T-cell (primary cell): Measurements from ENCODE around the gene PITPNC1. TPM values are rescaled to one million over a fixed set of nuclear protein-coding genes. Genes with fewer than 3 reads are reported as not detected.
"Not testable (repeated sequence)": the region's sequence is repeated elsewhere in the genome, so short reads cannot be mapped to it uniquely, and the experiment has no call there.

ENCODE experiments used
- ATAC-seq, 4 experiments: fragments of 200-7000 bp in 3 of 4; fragments of 150-1000 bp in 1 of 4; cut with Tn5 transposase; replicated peaks in 1 of 4; 1 replicate in 3 of 4; 2 replicates in 1 of 4; pipeline ENCODE4 v1.10.0; 2021; ENCODE audit warnings: moderate library complexity in 3 of 4, mild to moderate bottlenecking in 2 of 4, moderate number of reproducible peaks in 1 of 4
- CTCF ChIA-PET, 2 donors: fragments of 300-600 bp; sonication (Branson Sonifier 250); formaldehyde crosslinking; loops; one replicate each; lab custom pipeline; 2022; ENCODE audit warnings: antibody characterized with exemption in 2 of 2; lab: Charles Lee
- POLR2A ChIA-PET, 2 donors: fragments of 300-600 bp; sonication (Branson Sonifier 250); formaldehyde crosslinking; loops; one replicate each; lab custom pipeline; 2022; ENCODE audit warnings: antibody characterized with exemption in 2 of 2; lab: Charles Lee
- DNase-seq, 35 experiments: peaks; one replicate each; pipeline versions ENCODE4 v3.0.0 to v3.0.0-alpha.2; 2013 to 2023
- H3K27ac ChIP-seq: one replicate; pipeline ENCODE4 v1.5.1; 2013; ENCODE audit warnings: low read length
- H3K27me3 ChIP-seq, 2 experiments: replicated peaks in 1 of 2; 1 replicate in 1 of 2; 2 replicates in 1 of 2; pipeline versions ENCODE4 v1.6.1 to v1.7.0; 2013; ENCODE audit warnings: low read length in 1 of 2, mixed read lengths in 1 of 2; ENCODE audit not compliant: control insufficient read depth in 2 of 2, insufficient read depth in 2 of 2; ENCODE audit errors: extremely low read depth in 1 of 2
- H3K36me3 ChIP-seq, 2 donors: 1 replicate in 1 of 2; 2 replicates in 1 of 2; pipeline versions ENCODE4 v1.6.1 to v1.7.0; 2013; ENCODE audit warnings: low read length in 1 of 2; ENCODE audit not compliant: control insufficient read depth in 2 of 2, insufficient read depth in 1 of 2; ENCODE audit errors: extremely low read depth in 1 of 2
- H3K4me1 ChIP-seq, 2 experiments: 1 replicate in 1 of 2; 2 replicates in 1 of 2; pipeline versions ENCODE4 v1.6.1 to v1.7.0; 2013; ENCODE audit warnings: low read length in 2 of 2, mixed read lengths in 1 of 2; ENCODE audit not compliant: insufficient read depth in 2 of 2, control insufficient read depth in 1 of 2; ENCODE audit errors: extremely low read depth in 1 of 2
- H3K4me3 ChIP-seq, 2 donors: 1 replicate in 1 of 2; 2 replicates in 1 of 2; pipeline versions ENCODE4 v1.5.1 to v1.7.0; 2013; ENCODE audit warnings: mild to moderate bottlenecking in 2 of 2, low read length in 1 of 2, moderate library complexity in 1 of 2; ENCODE audit not compliant: control insufficient read depth in 1 of 2; ENCODE audit errors: extremely low read depth in 1 of 2
- H3K9me3 ChIP-seq: 2 replicates; pipeline ENCODE4 v1.7.0; 2013
- H3K27ac Mint-ChIP-seq, 2 donors: one replicate each; pipeline ENCODE4 v1.8.0; 2020 to 2021; ENCODE audit warnings: mild to moderate bottlenecking in 2 of 2, mixed read lengths in 2 of 2
- H3K27me3 Mint-ChIP-seq, 2 donors: one replicate each; pipeline ENCODE4 v1.8.0; 2021 to 2022; ENCODE audit warnings: mixed read lengths in 2 of 2
- H3K36me3 Mint-ChIP-seq: one replicate; pipeline ENCODE4 v1.8.0; 2021; ENCODE audit warnings: mixed read lengths
- H3K4me1 Mint-ChIP-seq, 3 donors: one replicate each; pipeline ENCODE4 v1.8.0; 2020 to 2022; ENCODE audit warnings: mixed read lengths in 3 of 3, mild to moderate bottlenecking in 1 of 3
- H3K4me3 Mint-ChIP-seq, 3 donors: one replicate each; pipeline ENCODE4 v1.8.0; 2020 to 2022; ENCODE audit warnings: mild to moderate bottlenecking in 3 of 3, mixed read lengths in 3 of 3, moderate library complexity in 3 of 3
- H3K9me3 Mint-ChIP-seq, 3 donors: one replicate each; pipeline ENCODE4 v1.8.0; 2020 to 2022; ENCODE audit warnings: mixed read lengths in 3 of 3
- WGBS: methylation state at CpG from one replicate; pipeline ENCODE4 v1.1.5; 2013; ENCODE audit warnings: missing lambda C conversion rate; ENCODE audit not compliant: insufficient coverage; 5-methylcytosine and 5-hydroxymethylcytosine counted together
- total RNA-seq, 35 experiments: library from RNA in 6 of 35; stranded (reverse) in 6 of 35; fragments of 120-200 nt in 1 of 35; gene quantifications; one replicate each; pipeline versions ENCODE4 v1.2.1 to v1.2.4 and lab custom pipeline; 2013 to 2026

Gene PITPNC1
- total RNA-seq, 5 donors from 2014 or later (not counting 1 experiment from before 2014, with no cell fraction given), result 82.6 to 132 (median 111) TPM

DNA sequence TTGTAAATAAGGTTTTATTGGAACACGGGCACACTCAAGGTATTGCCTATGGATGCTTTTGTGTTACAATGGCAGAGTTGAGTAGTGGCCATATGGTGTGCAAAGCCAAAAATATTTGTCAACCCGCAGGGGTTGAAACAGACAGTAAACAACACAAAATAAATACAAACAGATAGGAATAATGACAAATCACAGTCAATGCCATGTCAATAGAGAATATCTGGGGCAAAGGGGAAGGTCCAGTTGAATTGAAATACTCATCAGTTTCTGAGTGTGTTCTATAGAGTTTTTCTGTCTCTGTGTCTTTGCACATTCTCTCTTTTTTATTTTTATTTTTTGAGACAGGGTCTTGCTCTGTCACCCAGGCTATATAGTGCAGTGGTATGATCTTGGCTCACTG lies 37.5 kb downstream of the PITPNC1 start:
- H3K36me3 ChIP-seq, result peaks cover 0 to 3% of the 10 kb centered on the region in 2 donors
- Mint-ChIP-seq H3K9me3 (peaks cover 0 to 7% (median 0%) of the 10 kb centered on the region in 3 donors), H3K27ac (peak overlapping the region; percentile 50 to 69), H3K4me1 (peaks cover 82 to 94% (median 88%) of the 10 kb centered on the region in 3 donors), H3K4me3 (no peak overlapping the region), H3K36me3 (peaks cover 35% of the 10 kb centered on the region), H3K27me3 (no peaks in the 10 kb centered on the region)
- no peaks in the 10 kb centered on the region for H3K27me3 ChIP-seq
- ChIA-PET POLR2A (no interaction called here), CTCF (no interaction called here)
- DNase-seq (no peak), ATAC-seq (no peak)
- H3K9me3 ChIP-seq, result no peaks in the 10 kb centered on the region
- no peak overlapping the region for H3K27ac ChIP-seq
- H3K4me3 ChIP-seq, result no peak overlapping the region
- no CpG with 5 or more reads among the region's 2 CpGs for WGBS
- H3K4me1 ChIP-seq, result peaks cover 3 to 45% of the 10 kb centered on the region in 2 experiments

DNA sequence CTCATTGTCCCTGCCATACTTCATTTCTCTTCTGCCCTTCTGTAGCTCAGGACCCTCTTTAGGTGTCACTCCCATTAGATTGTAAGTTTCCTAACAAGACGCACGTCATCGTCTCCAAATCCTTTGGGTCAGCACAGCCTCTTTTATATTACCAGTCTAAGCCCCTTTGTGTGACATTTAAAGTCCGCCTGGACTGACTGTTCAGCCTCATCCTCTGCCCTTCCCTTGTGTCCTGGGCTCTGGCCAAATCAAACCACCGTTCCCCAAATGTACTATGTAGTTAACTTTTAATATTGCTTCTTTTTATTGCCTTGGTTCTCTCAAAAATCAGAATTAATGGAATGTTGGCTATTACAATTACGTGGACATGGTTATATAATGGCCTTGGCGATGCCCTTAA lies 38.2 kb downstream of the PITPNC1 start:
- DNase-seq (no peak), ATAC-seq (no peak)
- Mint-ChIP-seq H3K27ac (peak overlapping the region; percentile 50), H3K4me3 (no peak overlapping the region), H3K9me3 (peaks cover 0 to 7% (median 0%) of the 10 kb centered on the region in 3 donors), H3K27me3 (no peaks in the 10 kb centered on the region), H3K36me3 (peaks cover 32% of the 10 kb centered on the region), H3K4me1 (peaks cover 85 to 94% (median 91%) of the 10 kb centered on the region in 3 donors)
- no peaks in the 10 kb centered on the region for H3K27me3 ChIP-seq
- no peak overlapping the region for H3K4me3 ChIP-seq
- ChIA-PET CTCF (interaction anchor here in 1 of 2 donors (0.5 kb wide), 1 partner anchor 37 kb away, joined by 3 read pairs; no protein-coding TSS in a partner anchor), POLR2A (interaction anchor here in 1 of 2 donors (0.6 kb wide), 1 partner anchor 64 kb away, joined by 3 read pairs; no protein-coding TSS in a partner anchor)
- 95% methylated on average over 3 of the region's 7 CpGs for WGBS
- peaks cover 8 to 51% of the 10 kb centered on the region in 2 experiments for H3K4me1 ChIP-seq
- no peak overlapping the region for H3K27ac ChIP-seq
- no peaks in the 10 kb centered on the region for H3K9me3 ChIP-seq
- peaks cover 0 to 3% of the 10 kb centered on the region in 2 donors for H3K36me3 ChIP-seq

DNA sequence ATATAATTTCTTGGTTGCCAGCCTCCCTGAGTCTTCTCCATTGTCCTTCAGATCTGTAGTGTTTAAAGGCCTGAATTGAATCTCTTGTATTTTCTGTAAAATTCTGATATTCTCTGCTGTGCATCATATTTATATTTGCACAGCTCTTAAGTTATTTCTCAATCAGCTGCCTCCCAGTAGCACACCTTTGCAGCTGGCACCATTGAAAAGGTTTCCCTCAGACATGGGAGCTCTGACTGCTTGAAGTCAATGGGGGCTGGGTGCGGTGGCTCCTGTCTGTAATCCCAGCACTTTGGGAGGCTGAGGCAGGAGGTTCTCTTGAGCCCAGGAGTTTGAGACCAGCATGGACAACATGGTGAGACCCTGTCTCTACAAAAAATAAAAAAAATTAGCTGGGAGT lies 40.4 kb downstream of the PITPNC1 start:
- H3K4me1 Mint-ChIP-seq, result peaks cover 87 to 95% (median 92%) of the 10 kb centered on the region in 3 donors
- Histone ChIP-seq H3K9me3 (no peaks in the 10 kb centered on the region), H3K27me3 (no peaks in the 10 kb centered on the region), H3K36me3 (peaks cover 0 to 3% of the 10 kb centered on the region in 2 donors), H3K4me3 (no peak overlapping the region), H3K4me1 (peaks cover 27 to 55% of the 10 kb centered on the region in 2 experiments), H3K27ac (no peak overlapping the region)
- no peak for ATAC-seq
- peak overlapping the region; percentile 79 to 89 for H3K27ac Mint-ChIP-seq
- 100% methylated on average over 1 of the region's 1 CpG for WGBS
- peaks cover 0 to 7% (median 0%) of the 10 kb centered on the region in 3 donors for H3K9me3 Mint-ChIP-seq
- H3K36me3 Mint-ChIP-seq, result peaks cover 32% of the 10 kb centered on the region
- H3K4me3 Mint-ChIP-seq, result no peak overlapping the region
- POLR2A ChIA-PET, result interaction anchor here in 1 of 2 donors (0.6 kb wide), 1 partner anchor 24 kb away, joined by 3 read pairs; no protein-coding TSS in a partner anchor
- H3K27me3 Mint-ChIP-seq, result no peaks in the 10 kb centered on the region
- CTCF ChIA-PET, result interaction anchor here in 1 of 2 donors (1.1 kb wide), 1 partner anchor 23 kb away, joined by 3 read pairs; no protein-coding TSS in a partner anchor
- DNase-seq, result no peak

DNA sequence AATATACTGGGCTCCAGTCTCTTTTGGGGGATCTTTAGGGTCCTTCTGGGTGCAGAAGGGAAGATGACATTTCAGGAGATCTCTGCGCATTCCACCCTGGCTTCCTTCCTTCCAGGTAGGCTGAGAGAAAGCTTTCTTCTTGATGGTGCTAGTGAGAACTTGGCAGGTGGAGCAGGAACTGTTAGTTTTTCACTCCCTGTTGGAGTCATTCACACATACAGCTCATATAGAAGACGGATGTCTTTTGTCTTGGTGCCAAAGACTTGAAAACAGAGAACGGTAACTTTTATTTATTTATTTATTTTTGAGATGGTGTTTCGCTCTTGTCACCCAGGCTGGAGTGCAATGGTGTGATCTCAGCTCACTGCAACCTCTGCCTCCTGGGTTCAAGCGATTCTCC lies 43.9 kb downstream of the PITPNC1 start:
- Mint-ChIP-seq H3K4me3 (peak overlapping the region; percentile 3 to 67 (median 28)), H3K27ac (peak overlapping the region; percentile 95 to 96), H3K36me3 (peaks cover 26% of the 10 kb centered on the region), H3K27me3 (no peaks in the 10 kb centered on the region), H3K4me1 (peaks cover 91 to 94% (median 94%) of the 10 kb centered on the region in 3 donors), H3K9me3 (no peaks in the 10 kb centered on the region)
- Histone ChIP-seq H3K4me3 (no peak overlapping the region), H3K27me3 (no peaks in the 10 kb centered on the region), H3K27ac (peak overlapping the region; percentile 93), H3K4me1 (peaks cover 51 to 82% of the 10 kb centered on the region in 2 experiments), H3K9me3 (no peaks in the 10 kb centered on the region), H3K36me3 (peaks cover 2 to 3% of the 10 kb centered on the region in 2 donors)
- ChIA-PET POLR2A (interaction anchor here (0.6 to 2.3 kb wide), 6 partner anchors 11 to 54 kb away, joined by 3 to 13 read pairs (median 4); no protein-coding TSS in a partner anchor), CTCF (interaction anchor here in 1 of 2 donors (0.6 to 2.6 kb wide), 3 partner anchors 20 to 57 kb away, joined by 3 to 20 read pairs (median 4); no protein-coding TSS in a partner anchor)
- DNase-seq (no peak), ATAC-seq (no peak)
- WGBS, result no CpG with 5 or more reads among the region's 5 CpGs

DNA sequence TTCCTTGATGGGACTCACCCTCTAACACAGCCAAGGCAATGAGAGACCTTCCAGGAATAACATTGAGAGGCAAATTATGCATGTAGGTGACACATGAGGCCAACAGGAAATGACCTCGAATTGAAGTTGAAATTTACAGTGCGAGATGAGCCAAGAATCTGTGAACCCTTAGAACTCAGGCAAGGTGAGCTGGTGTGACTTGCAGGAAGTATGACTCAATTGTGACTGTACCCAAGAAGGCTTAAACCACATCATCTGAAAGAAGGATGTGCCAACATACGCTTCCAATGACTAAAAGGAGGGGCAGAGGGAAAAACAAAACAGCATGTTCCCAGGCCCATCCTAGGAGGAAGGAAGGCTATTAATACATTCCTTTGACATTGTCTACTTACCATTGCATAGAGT lies 44.8 kb downstream of the PITPNC1 start:
- no peak overlapping the region for H3K4me3 ChIP-seq
- Mint-ChIP-seq H3K36me3 (peaks cover 30% of the 10 kb centered on the region), H3K9me3 (no peaks in the 10 kb centered on the region), H3K4me1 (peaks cover 89 to 94% (median 92%) of the 10 kb centered on the region in 3 donors), H3K27me3 (no peaks in the 10 kb centered on the region), H3K4me3 (peak overlapping the region; percentile 45 to 67 (median 52)), H3K27ac (peak overlapping the region; percentile 95 to 96)
- POLR2A ChIA-PET, result interaction anchor here (0.5 to 2.3 kb wide), 7 partner anchors 10 to 678 kb away, joined by 3 to 13 read pairs (median 8); no protein-coding TSS in a partner anchor
- peak overlapping the region; percentile 93 for H3K27ac ChIP-seq
- peaks cover 2 to 3% of the 10 kb centered on the region in 2 donors for H3K36me3 ChIP-seq
- H3K4me1 ChIP-seq, result peaks cover 52 to 80% of the 10 kb centered on the region in 2 experiments
- DNase-seq (peak in 31 of 35 experiments; percentile 32 to 91 (median 60)), ATAC-seq (peak; percentile 96 to 98 (median 96))
- H3K9me3 ChIP-seq, result no peaks in the 10 kb centered on the region
- 0% methylated on average over 2 of the region's 3 CpGs for WGBS
- H3K27me3 ChIP-seq, result no peaks in the 10 kb centered on the region
- CTCF ChIA-PET, result interaction anchor here in 1 of 2 donors (0.6 to 2.6 kb wide), 8 partner anchors 12 to 56 kb away, joined by 3 to 20 read pairs (median 4); no protein-coding TSS in a partner anchor

DNA sequence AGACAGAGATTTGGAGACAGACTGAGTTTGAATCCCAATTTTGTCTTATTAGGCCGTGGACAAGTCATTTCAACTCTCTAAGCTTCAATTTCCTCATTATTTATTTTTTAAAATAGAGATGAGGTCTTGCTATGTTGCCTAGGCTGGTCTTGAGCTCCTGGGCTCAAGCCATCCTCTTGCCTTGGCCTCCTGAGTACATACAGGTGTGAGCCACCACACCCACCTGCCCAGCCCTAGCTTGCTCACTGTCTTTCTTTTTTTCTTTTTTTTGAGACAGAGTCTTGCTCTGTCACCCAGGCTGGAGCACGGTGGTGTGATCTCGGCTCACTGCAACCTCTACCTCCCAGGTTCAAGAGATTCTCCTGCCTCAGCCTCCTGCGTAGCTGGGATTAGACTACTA lies 45.2 kb downstream of the PITPNC1 start:
- H3K36me3 ChIP-seq, H3K27me3 ChIP-seq, H3K9me3 Mint-ChIP-seq, H3K9me3 ChIP-seq, H3K27me3 Mint-ChIP-seq, H3K4me3 ChIP-seq: not testable (repeated sequence)
- peak overlapping the region; percentile 95 to 96 for H3K27ac Mint-ChIP-seq
- ATAC-seq (peak; percentile 61 to 64 (median 62)), DNase-seq (peak in 7 of 35 experiments; percentile 30 to 58 (median 39))
- CTCF ChIA-PET, result interaction anchor here (0.6 to 2.6 kb wide), 10 partner anchors 10 to 225 kb away, joined by 3 to 20 read pairs (median 4); no protein-coding TSS in a partner anchor
- H3K27ac ChIP-seq, result peak overlapping the region; percentile 93
- POLR2A ChIA-PET, result interaction anchor here (0.5 to 2.3 kb wide), 8 partner anchors 10 to 678 kb away, joined by 3 to 13 read pairs (median 7); no protein-coding TSS in a partner anchor
- no CpG with 5 or more reads among the region's 4 CpGs for WGBS
- peaks cover 31% of the 10 kb centered on the region for H3K36me3 Mint-ChIP-seq
- H3K4me3 Mint-ChIP-seq, result peak overlapping the region; percentile 45 to 67 (median 52)
- peaks cover 52 to 78% of the 10 kb centered on the region in 2 experiments for H3K4me1 ChIP-seq
- H3K4me1 Mint-ChIP-seq, result peaks cover 89 to 91% (median 91%) of the 10 kb centered on the region in 3 donors
